Measurements from ENCODE around the gene SLC27A2.

- TF ChIP-seq POLR2AphosphoS5 (IDR thresholded peaks at IDR 0.05) (no peak), POLR2A (IDR thresholded peaks at IDR 0.05) (no peak)
- TF ChIP-seq, protein P1, sequence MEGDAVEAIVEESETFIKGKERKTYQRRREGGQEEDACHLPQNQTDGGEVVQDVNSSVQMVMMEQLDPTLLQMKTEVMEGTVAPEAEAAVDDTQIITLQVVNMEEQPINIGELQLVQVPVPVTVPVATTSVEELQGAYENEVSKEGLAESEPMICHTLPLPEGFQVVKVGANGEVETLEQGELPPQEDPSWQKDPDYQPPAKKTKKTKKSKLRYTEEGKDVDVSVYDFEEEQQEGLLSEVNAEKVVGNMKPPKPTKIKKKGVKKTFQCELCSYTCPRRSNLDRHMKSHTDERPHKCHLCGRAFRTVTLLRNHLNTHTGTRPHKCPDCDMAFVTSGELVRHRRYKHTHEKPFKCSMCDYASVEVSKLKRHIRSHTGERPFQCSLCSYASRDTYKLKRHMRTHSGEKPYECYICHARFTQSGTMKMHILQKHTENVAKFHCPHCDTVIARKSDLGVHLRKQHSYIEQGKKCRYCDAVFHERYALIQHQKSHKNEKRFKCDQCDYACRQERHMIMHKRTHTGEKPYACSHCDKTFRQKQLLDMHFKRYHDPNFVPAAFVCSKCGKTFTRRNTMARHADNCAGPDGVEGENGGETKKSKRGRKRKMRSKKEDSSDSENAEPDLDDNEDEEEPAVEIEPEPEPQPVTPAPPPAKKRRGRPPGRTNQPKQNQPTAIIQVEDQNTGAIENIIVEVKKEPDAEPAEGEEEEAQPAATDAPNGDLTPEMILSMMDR (IDR thresholded peaks at IDR 0.05) = no peak
These were observed 53.8 kb downstream of the SLC27A2 start for GRCh38 chr15:50235794-50236193.
